ENCODE measurements around the gene WASF2. TPM values are rescaled to one million over a fixed set of nuclear protein-coding genes. Genes with fewer than 3 reads are reported as not detected.

Gene WASF2
- total RNA-seq, 1 experiment from 2014 or later = 20.7 TPM

- CTCF ChIA-PET = no interaction called here
- no peak overlapping the region for H3K9ac ChIP-seq (ENCODE audit: low read length)
- H3K4me3 ChIP-seq (ENCODE audit: low read length) = no peak overlapping the region
- H3K4me1 ChIP-seq (ENCODE audit: insufficient read depth, low read length) = no peaks in the 10 kb centered on the region
- H4K20me1 ChIP-seq (ENCODE audit: low read length) = 0 out of 2 replicates have a peak, but pooled peaks cover 12% of the 10 kb centered on the region
- no peaks in the 10 kb centered on the region for H3F3A ChIP-seq (ENCODE audit: low read length, unreplicated experiment)
- POLR2A ChIA-PET (ENCODE audit: unreplicated experiment) = no interaction called here
- no peak overlapping the region for H3K4me2 ChIP-seq (ENCODE audit: low read length)
- TF ChIP-seq EZH2 (IDR thresholded peaks at IDR 0.05; ENCODE audit: low read length, unreplicated experiment) = no peak
- no peak for TF ChIP-seq EZH2phosphoT487 (IDR thresholded peaks at IDR 0.05; ENCODE audit: borderline replicate concordance, low read length)
- H3K9me3 ChIP-seq (ENCODE audit: low read length) = no peaks in the 10 kb centered on the region
- no peaks in the 10 kb centered on the region for H3K9me2 ChIP-seq (replicated peaks; ENCODE audit: low read length)
- H2AFZ ChIP-seq (ENCODE audit: low read length) = no peak overlapping the region
- H3K27ac ChIP-seq (ENCODE audit: low read length) = no peak overlapping the region
- H3K79me2 ChIP-seq (ENCODE audit: low read length) = peaks cover 74% of the 10 kb centered on the region
- intact Hi-C loops (cut with micrococcal nuclease) = no loop called here
- ATAC-seq (no peak), DNase-seq (no peak)
- no TSS peak for BruUV-seq (replicated peaks)
- H3K36me3 ChIP-seq (ENCODE audit: low read depth, low read length) = no peaks in the 10 kb centered on the region; the same call in 1 of the 2 replicates
- no peaks in the 10 kb centered on the region for H3K27me3 ChIP-seq (ENCODE audit: low read length)
These were observed 41.0 kb downstream of the WASF2 start for GRCh38 chr1:27448982-27449381.

- Histone ChIP-seq H3K4me2 (ENCODE audit: low read length) (no peak overlapping the region), H3K27ac (ENCODE audit: low read length) (no peak overlapping the region), H3K79me2 (ENCODE audit: low read length) (peaks cover 78% of the 10 kb centered on the region), H3K4me1 (ENCODE audit: insufficient read depth, low read length) (no peaks in the 10 kb centered on the region), H4K20me1 (ENCODE audit: low read length) (0 out of 2 replicates have a peak, but pooled peaks cover 12% of the 10 kb centered on the region), H3K9ac (ENCODE audit: low read length) (no peak overlapping the region), H3K9me2 (replicated peaks; ENCODE audit: low read length) (no peaks in the 10 kb centered on the region), H3K36me3 (ENCODE audit: low read depth, low read length) (no peaks in the 10 kb centered on the region; the same call in 1 of the 2 replicates), H3K9me3 (ENCODE audit: low read length) (no peaks in the 10 kb centered on the region), H3F3A (ENCODE audit: low read length, unreplicated experiment) (no peaks in the 10 kb centered on the region), H3K4me3 (ENCODE audit: low read length) (no peak overlapping the region), H2AFZ (ENCODE audit: low read length) (no peak overlapping the region), H3K27me3 (ENCODE audit: low read length) (no peaks in the 10 kb centered on the region)
- TF ChIP-seq EZH2phosphoT487 (IDR thresholded peaks at IDR 0.05; ENCODE audit: borderline replicate concordance, low read length) (no peak), CTCF (conservative IDR thresholded peaks at IDR 0.05; ENCODE audit: low read depth, low read length) (no peak), EZH2 (IDR thresholded peaks at IDR 0.05; ENCODE audit: low read length, unreplicated experiment) (no peak)
- no peak for ATAC-seq
- intact Hi-C loops (cut with micrococcal nuclease) = no loop called here
- no TSS peak for BruUV-seq (replicated peaks)
- no peak for DNase-seq
- CTCF ChIA-PET = no interaction called here
- POLR2A ChIA-PET (ENCODE audit: unreplicated experiment) = no interaction called here
These were observed 42.1 kb downstream of the WASF2 start for GRCh38 chr1:27447883-27448282.

GRCh38 chr1:27447399-27447798 is 42.6 kb downstream of the WASF2 start:
- Histone ChIP-seq H3K9me2 (replicated peaks; ENCODE audit: low read length) (no peaks in the 10 kb centered on the region), H3K36me3 (ENCODE audit: low read depth, low read length) (no peaks in the 10 kb centered on the region; the same call in 1 of the 2 replicates), H3K9me3 (ENCODE audit: low read length) (no peaks in the 10 kb centered on the region), H3K4me2 (ENCODE audit: low read length) (no peak overlapping the region), H3K27ac (ENCODE audit: low read length) (no peak overlapping the region), H3K27me3 (ENCODE audit: low read length) (no peaks in the 10 kb centered on the region), H3F3A (ENCODE audit: low read length, unreplicated experiment) (no peaks in the 10 kb centered on the region), H2AFZ (ENCODE audit: low read length) (no peak overlapping the region), H4K20me1 (ENCODE audit: low read length) (0 out of 2 replicates have a peak, but pooled peaks cover 12% of the 10 kb centered on the region), H3K79me2 (ENCODE audit: low read length) (peaks cover 78% of the 10 kb centered on the region), H3K9ac (ENCODE audit: low read length) (no peak overlapping the region), H3K4me1 (ENCODE audit: insufficient read depth, low read length) (no peaks in the 10 kb centered on the region), H3K4me3 (ENCODE audit: low read length) (no peak overlapping the region)
- ChIA-PET CTCF (no interaction called here), POLR2A (ENCODE audit: unreplicated experiment) (no interaction called here)
- intact Hi-C loops (cut with micrococcal nuclease) = no loop called here
- ATAC-seq (no peak), DNase-seq (no peak)
- BruUV-seq (replicated peaks) = no TSS peak
- no peak for TF ChIP-seq CTCF (conservative IDR thresholded peaks at IDR 0.05; ENCODE audit: low read depth, low read length)
- no peak for TF ChIP-seq EZH2phosphoT487 (IDR thresholded peaks at IDR 0.05; ENCODE audit: borderline replicate concordance, low read length)
- no peak for TF ChIP-seq EZH2 (IDR thresholded peaks at IDR 0.05; ENCODE audit: low read length, unreplicated experiment)

All from PC-3 (cell line).